ENCODE measurements around the gene HS3ST1. TPM values are rescaled to one million over a fixed set of nuclear protein-coding genes. Genes with fewer than 3 reads are reported as not detected.

The HS3ST1 gene
- total and polyA plus RNA-seq, 9 donors, result 10.1 to 64.7 (median 35.9) TPM

DNA sequence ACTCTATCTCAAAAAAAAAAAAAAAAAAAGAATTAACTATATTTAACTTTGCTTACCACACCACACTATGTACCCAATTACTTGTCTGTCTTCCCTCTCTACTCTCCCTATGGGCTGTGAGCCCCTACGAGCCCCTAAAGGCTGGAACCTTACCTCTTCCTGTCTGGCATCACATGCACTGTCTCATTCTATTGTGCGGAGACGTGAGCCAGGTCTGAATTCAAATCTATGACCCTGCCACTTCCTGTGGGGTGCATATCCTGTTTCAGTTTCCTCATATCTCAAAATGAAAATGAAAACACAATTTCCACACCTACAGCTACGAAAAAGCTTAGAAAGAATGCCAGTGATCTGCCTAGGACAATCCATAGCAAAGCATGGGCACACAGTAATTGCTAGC lies 42.9 kb upstream of the HS3ST1 start:
- WGBS, 3 donors, result 54 to 63% (median 57%) methylated on average over 4 of the region's 4 CpGs
- no peak overlapping the region for H3K4me3 ChIP-seq
- DNase-seq, result no peak
- H3K27me3 ChIP-seq, result no peaks in the 10 kb centered on the region
- H3K27ac ChIP-seq, result no peak overlapping the region
- H3K36me3 ChIP-seq, result no peaks in the 10 kb centered on the region
- TF ChIP-seq POLR2A (IDR thresholded peaks at IDR 0.05) (no peak), CTCF (IDR thresholded peaks at IDR 0.05) (no peak), EP300 (IDR thresholded peaks at IDR 0.05) (no peak)
- H3K4me1 ChIP-seq (ENCODE audit: insufficient read depth), result no peaks in the 10 kb centered on the region
- intact Hi-C loops (cut with DNase I), result no loop called here
- H3K9me3 ChIP-seq, result no peaks in the 10 kb centered on the region

GRCh38 chr4:11471046-11471441 lies 42.4 kb upstream of the HS3ST1 start:
- Histone ChIP-seq H3K4me3 (no peak overlapping the region), H3K27ac (no peak overlapping the region), H3K27me3 (no peaks in the 10 kb centered on the region), H3K9me3 (no peaks in the 10 kb centered on the region), H3K36me3 (no peaks in the 10 kb centered on the region), H3K4me1 (ENCODE audit: insufficient read depth) (no peaks in the 10 kb centered on the region)
- TF ChIP-seq CTCF (IDR thresholded peaks at IDR 0.05) (no peak), EP300 (IDR thresholded peaks at IDR 0.05) (no peak), POLR2A (IDR thresholded peaks at IDR 0.05) (no peak)
- intact Hi-C loops (cut with DNase I), result no loop called here
- no peak for DNase-seq
- 76 to 89% (median 78%) methylated on average over 3 of the region's 3 CpGs for WGBS, 3 donors

- no peak for TF ChIP-seq CTCF (IDR thresholded peaks at IDR 0.05)
- no peak for TF ChIP-seq EP300 (IDR thresholded peaks at IDR 0.05)
- no peak for TF ChIP-seq POLR2A (IDR thresholded peaks at IDR 0.05)
- Histone ChIP-seq H3K27ac (no peak overlapping the region), H3K9me3 (no peaks in the 10 kb centered on the region), H3K4me3 (no peak overlapping the region), H3K27me3 (no peaks in the 10 kb centered on the region), H3K36me3 (no peaks in the 10 kb centered on the region), H3K4me1 (ENCODE audit: insufficient read depth) (no peaks in the 10 kb centered on the region)
- intact Hi-C loops (cut with DNase I), result no loop called here
- WGBS, 3 donors, result 67 to 75% (median 72%) methylated on average over 4 of the region's 4 CpGs
- no peak for DNase-seq
Observed at GRCh38 chr4:11470438-11471045, 41.8 kb upstream of the HS3ST1 start.

GRCh38 chr4:11469650-11470437 lies 41.1 kb upstream of the HS3ST1 start:
- intact Hi-C loops (cut with DNase I), result no loop called here
- 75 to 80% (median 77%) methylated on average over 8 of the region's 8 CpGs for WGBS, 3 donors
- H3K27me3 ChIP-seq, result no peaks in the 10 kb centered on the region
- no peak overlapping the region for H3K4me3 ChIP-seq
- no peaks in the 10 kb centered on the region for H3K36me3 ChIP-seq
- no peak for DNase-seq
- no peaks in the 10 kb centered on the region for H3K4me1 ChIP-seq (ENCODE audit: insufficient read depth)
- H3K9me3 ChIP-seq, result no peaks in the 10 kb centered on the region
- H3K27ac ChIP-seq, result no peak overlapping the region
- TF ChIP-seq EP300 (IDR thresholded peaks at IDR 0.05), result no peak
- TF ChIP-seq CTCF (IDR thresholded peaks at IDR 0.05), result no peak
- TF ChIP-seq POLR2A (IDR thresholded peaks at IDR 0.05), result no peak

Measured in ovary (tissue), 9 donors.